ENCODE measurements around the gene SPG7. TPM values are rescaled to one million over a fixed set of nuclear protein-coding genes. Genes with fewer than 3 reads are reported as not detected.
"Not testable (repeated sequence)": the region's sequence is repeated elsewhere in the genome, so short reads cannot be mapped to it uniquely, and the experiment has no call there.

SPG7 gene
- total RNA-seq (2014; rRNA removed; shearing (Covaris generic)) = 69.6 and 77.5 TPM in 2 replicates

DNA sequence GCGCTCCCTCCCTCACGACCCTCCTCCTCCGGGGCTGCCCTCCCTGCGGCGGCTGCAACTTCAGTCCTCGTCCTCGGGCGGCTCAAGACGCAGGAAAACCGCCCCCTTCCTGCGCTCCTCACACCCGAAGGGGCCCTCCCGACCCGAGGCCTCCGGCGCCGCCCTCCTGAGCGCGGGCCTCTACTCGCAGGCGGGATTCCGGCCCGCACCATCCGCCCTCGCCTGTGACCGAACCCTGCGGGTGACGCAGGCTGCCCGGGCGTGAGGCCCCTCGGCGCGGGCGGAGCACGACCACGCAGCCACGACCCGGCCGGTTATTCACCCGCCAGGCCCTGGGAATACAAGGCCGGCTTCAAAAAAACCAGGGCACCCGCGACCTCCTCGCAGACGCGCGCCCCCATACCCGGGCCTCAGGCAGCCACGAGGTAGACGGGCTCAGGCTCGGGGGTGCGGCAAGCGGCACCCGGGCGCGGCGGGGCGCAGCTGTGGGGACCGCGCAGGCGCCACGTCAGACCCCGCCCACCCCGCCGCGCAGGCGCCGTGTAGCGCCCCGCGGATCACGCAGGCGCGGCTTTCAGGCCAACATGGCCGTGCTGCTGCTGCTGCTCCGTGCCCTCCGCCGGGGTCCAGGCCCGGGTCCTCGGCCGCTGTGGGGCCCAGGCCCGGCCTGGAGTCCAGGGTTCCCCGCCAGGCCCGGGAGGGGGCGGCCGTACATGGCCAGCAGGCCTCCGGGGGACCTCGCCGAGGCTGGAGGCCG is at the start of gene SPG7:
Gene SPG7 (plus strand): TSS at position 570 of the 757 bp plus-strand sequence. CDS start 15 bp downstream, at position 585.
- DNase-seq (ENCODE audit: low read depth) = peak; percentile 80

DNA sequence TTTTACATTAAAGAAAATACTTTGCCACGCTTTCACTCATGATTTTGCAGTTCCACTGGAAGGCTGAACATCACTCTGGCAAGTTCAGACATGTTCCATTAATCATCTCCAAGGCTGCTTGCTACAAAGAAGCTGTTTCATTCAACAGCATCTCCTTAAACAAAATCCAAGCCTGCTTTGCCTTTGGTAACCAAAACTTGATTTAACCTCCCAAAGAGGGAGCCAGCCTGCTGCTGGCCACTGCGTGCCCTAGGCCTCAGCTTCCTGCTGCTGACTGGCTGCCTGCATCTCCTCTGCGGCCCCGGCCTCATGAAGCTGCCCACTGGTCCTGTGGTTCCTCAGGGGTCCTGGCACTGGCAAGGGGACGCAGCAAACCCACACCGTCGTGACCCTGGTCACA is 49.7 kb upstream of the SPG7 start:
- DNase-seq (ENCODE audit: low read depth) = no peak

- DNase-seq (ENCODE audit: low read depth) = no peak
Observed at GRCh38 chr16:89458967-89459366, 49.2 kb upstream of the SPG7 start.

- no peak for DNase-seq (ENCODE audit: low read depth)
Observed at GRCh38 chr16:89460556-89460955, 47.6 kb upstream of the SPG7 start.

- not testable (repeated sequence) for DNase-seq (ENCODE audit: low read depth)
Observed at GRCh38 chr16:89461890-89462289, 46.3 kb upstream of the SPG7 start.

GRCh38 chr16:89462639-89463038 is 45.6 kb upstream of the SPG7 start:
- not testable (repeated sequence) for DNase-seq (ENCODE audit: low read depth)

DNA sequence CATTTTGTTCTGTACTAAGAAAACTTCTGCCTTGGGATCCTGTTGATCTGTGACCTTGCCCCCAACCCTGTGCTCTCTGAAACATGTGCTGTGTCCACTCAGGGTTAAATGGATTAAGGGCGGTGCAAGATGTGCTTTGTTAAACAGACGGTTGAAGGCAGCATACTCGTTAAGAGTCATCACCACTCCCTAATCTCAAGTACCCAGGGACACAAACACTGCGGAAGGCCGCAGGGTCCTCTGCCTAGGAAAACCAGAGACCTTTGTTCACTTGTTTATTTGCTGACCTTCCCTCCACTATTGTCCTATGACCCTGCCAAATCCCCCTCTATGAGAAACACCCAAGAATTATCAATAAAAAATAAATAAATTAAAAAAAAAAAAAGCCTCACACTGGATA is 44.9 kb upstream of the SPG7 start:
- not testable (repeated sequence) for DNase-seq (ENCODE audit: low read depth)

DNA sequence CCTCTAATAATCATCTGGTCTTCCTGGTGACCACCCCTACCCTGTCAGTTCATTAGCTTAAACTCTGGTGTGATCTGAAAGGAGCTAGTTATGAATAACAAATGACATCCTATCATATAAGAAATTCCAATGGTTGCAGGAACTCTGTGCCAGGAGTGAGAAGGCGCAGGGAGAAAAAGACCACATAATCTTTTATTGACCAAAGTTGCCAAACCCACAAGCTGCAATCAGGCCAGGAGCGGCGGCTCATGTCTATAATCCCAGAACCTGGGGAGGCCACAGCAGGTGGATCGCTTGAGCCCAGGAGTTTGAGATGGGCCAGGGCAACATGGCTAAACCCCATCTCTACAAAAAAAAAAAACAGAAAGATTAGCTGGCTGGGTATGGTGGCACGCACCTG is 41.3 kb upstream of the SPG7 start:
- no peak for DNase-seq (ENCODE audit: low read depth)

DNA sequence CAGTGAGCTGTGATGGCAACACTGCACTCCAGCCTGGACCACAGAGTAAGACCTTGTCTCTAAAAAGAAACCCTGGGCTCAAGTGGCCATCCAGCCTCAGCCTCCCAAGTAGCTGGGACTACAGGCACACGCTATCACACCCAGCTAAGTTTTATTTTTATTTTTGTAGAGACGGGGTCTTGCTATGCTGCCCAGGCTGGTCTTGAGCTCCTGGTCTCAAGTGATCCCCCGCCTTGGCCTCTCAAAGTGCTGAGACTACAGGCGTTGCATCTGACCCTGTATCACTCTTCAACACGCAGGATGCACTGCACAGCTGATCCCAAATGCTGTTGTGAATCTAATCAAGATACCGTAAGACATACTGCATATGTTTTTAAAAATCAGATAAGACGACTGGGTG is 40.8 kb upstream of the SPG7 start:
- DNase-seq (ENCODE audit: low read depth) = no peak

- DNase-seq (ENCODE audit: low read depth) = no peak
Observed at GRCh38 chr16:89472711-89473075, 35.5 kb upstream of the SPG7 start.

GRCh38 chr16:89473136-89473712 is 35.0 kb upstream of the SPG7 start:
- no peak for DNase-seq (ENCODE audit: low read depth)

DNA sequence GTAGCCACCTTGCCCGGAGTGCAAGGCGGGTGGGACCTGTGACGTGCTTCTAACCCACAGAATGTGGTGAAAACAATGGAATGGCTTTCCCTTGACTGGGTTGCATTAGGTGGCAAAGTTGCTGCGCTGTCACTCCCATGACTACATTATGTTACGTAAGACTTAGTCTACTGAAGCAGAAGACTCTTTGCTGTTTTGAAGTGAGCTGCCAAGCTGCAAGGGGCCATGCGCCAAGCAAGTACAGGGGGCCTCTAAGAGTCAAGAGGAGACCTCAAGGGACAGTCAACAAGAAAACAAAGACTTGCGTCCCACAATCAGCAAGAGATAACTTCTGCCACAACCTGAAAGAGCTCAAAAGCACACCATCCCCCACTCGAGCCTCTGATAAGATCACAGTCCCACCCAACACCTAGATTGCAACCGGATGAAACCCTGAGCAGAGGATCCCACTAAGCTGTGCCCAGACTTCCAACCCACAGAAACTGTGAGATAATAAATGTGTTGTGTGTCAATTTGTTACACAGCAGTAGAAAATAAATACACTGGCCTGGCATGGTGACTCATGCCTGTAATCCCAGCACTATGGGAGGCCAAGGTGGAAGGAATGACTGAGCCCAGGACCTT is 34.3 kb upstream of the SPG7 start:
- peak; percentile 60 for DNase-seq (ENCODE audit: low read depth)

- peak; percentile 44 for DNase-seq (ENCODE audit: low read depth)
Observed at GRCh38 chr16:89475144-89475543, 33.1 kb upstream of the SPG7 start.

GRCh38 chr16:89476379-89476778 is 31.8 kb upstream of the SPG7 start:
- no peak for DNase-seq (ENCODE audit: low read depth)

DNA sequence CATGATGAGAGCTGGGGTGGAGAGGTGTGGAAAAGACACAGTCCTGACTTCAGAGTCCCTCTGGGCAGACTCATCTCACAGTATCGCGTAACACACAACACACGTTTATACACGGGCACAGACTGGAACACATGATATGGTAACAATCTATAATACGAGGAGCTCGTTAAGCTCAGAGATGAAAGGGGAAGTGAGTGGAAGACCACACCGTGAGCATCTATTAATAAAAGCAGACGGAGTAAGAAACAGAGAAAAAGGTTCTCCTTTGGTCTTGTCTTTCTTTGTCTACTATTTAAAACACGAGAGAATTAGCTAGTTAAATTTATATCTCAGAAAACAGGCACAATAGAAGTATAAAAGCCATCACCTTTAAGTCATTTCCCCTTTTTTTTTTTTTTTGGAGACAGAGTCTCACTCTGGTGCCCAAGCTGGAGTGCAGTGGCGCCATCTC is 31.4 kb upstream of the SPG7 start:
- DNase-seq (ENCODE audit: low read depth) = no peak

DNA sequence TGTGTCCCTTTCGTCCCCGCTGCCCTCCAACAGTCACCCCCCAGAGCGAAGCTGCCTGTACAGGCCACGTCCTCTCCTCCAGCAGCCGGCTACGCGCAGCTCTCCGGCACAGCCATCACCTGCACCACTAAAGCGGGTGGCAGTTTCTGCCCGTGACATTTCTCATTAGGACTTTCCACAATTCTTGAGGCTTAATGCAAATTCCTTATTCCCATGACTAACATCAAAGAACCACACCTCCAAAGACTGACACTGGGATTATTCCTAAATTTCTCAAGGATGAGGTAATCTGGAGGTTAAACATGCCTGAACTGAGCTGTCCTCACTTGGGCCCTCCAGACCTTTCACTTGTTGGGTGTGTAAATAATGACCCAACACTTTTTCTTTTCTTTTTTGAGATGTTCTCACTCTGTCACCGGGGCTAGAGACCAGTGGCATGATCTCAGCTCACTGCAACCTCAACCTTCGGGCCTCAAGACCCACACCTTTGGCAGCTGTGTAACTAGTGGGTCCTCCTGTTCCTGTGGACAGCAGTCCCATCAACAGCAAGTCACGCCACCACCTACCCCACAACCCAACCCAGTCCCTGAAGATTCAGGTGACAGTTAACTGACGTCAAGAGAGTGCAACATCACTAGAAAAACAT is 29.5 kb upstream of the SPG7 start:
- DNase-seq (ENCODE audit: low read depth) = peak; percentile 88

DNA sequence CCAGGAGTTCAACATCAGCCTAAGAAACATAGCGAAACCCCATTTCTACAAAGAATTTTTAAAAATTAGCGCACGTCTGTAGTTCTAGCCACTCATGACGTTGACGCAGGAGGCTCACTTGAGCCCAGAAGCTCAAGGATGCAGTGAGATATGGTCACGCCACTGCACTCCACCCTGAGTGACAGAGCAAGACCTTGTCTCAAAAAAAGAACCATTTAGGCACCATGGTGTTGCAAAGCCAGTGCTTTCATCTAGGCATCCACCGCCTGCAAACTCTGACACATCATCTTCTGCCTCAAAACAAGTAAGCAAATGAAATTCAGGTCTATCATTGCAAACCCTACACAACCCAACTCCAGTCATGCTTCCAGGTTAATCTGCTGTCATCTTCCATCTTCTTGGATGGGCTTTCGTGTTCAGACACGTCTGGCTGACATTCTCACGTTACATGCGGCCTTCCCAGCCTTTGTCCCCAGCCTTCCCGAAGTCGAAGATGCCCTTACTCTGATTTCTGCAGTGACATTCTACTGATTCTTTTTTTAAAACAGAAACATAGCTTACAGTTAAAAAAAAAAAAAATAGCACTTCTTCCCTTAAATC is 26.7 kb upstream of the SPG7 start:
- DNase-seq (ENCODE audit: low read depth) = no peak

GRCh38 chr16:89482150-89482816 is 25.9 kb upstream of the SPG7 start:
- no peak for DNase-seq (ENCODE audit: low read depth)

DNA sequence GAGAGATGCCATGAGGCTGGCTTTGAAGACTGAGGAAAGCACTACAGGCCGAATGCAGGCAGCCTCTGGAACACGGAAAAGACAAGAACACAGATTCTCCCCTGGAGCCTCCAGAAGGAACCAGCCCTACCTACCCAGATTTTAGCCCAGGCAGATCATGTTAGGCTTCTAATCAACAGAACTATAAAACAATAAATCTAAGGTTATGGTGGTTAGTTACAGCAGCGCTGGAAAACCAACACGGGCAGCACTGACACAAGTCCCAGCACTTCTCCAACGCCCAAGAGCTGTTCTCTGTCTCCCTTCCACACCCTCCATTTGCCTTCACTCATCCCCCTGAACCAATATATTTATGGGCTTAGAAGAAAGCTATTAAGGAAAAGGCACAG is 25.4 kb upstream of the SPG7 start:
- no peak for DNase-seq (ENCODE audit: low read depth)

DNA sequence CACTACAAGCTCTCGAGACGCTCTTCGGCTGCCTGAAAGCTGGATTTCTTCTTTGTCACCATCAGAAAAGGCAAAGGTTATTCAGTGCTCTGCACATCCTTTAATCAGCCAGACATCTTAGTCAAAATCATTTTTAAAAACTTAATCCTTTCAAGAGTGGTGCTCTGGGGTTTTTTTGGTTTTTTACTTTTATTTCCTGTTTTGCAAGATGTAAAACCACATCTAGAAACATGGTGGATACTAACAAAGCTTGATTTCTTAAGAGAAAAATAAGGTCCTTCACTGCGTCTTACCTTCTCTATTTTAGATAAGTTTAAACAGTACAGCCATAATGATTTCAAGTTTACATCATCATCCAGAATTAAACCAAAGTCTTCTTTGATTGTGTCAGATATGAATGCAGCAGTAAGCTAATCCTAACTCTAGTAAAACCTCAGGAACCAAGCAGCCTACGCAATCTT is 24.1 kb upstream of the SPG7 start:
- no peak for DNase-seq (ENCODE audit: low read depth)

- no peak for DNase-seq (ENCODE audit: low read depth)
Observed at GRCh38 chr16:89484923-89485679, 23.1 kb upstream of the SPG7 start.
